B cell (primary cell): ENCODE measurements around the gene NDRG2. TPM values are rescaled to one million over a fixed set of nuclear protein-coding genes. Genes with fewer than 3 reads are reported as not detected.

ENCODE experiments used
- ATAC-seq: fragments of 200-7000 bp; cut with Tn5 transposase; one replicate; pipeline ENCODE4 v1.10.0; 2021; ENCODE audit warnings: low read depth, mild to moderate bottlenecking, moderate number of reproducible peaks, moderate library complexity
- CTCF ChIA-PET: fragments of 350-600 bp; sonication (Branson Sonifier 250); formaldehyde crosslinking; loops from one replicate; lab custom pipeline; 2021; ENCODE audit warnings: antibody characterized with exemption, inconsistent platforms; lab: Charles Lee
- POLR2A ChIA-PET: fragments of 350-600 bp; sonication (Branson Sonifier 250); formaldehyde crosslinking; loops from one replicate; lab custom pipeline; 2021; ENCODE audit warnings: antibody characterized with exemption; lab: Charles Lee
- DNase-seq: peaks from one replicate; pipeline ENCODE4 v3.0.0; 2013
- H2AFZ ChIP-seq: 2 replicates; pipeline ENCODE4 v1.6.1; 2012; ENCODE audit warnings: mild to moderate bottlenecking, low read depth, low read length; ENCODE audit not compliant: insufficient read depth, poor library complexity, severe bottlenecking
- H3K27ac ChIP-seq, 2 donors: 1 replicate in 1 of 2; 2 replicates in 1 of 2; pipeline ENCODE4 v1.5.1; 2012 to 2013; ENCODE audit warnings: low read length in 2 of 2, mild to moderate bottlenecking in 2 of 2, moderate library complexity in 1 of 2
- H3K27me3 ChIP-seq, 4 experiments: fragments of 200-600 bp in 1 of 4; sonication (generic) in 1 of 4; replicated peaks in 1 of 4; 1 replicate in 2 of 4; 2 replicates in 2 of 4; pipeline versions ENCODE4 v1.6.1 to v1.7.0; 2013 to 2016; ENCODE audit warnings: low read length in 3 of 4, mild to moderate bottlenecking in 2 of 4, mixed read lengths in 1 of 4, moderate library complexity in 1 of 4; ENCODE audit not compliant: insufficient read depth in 4 of 4, control insufficient read depth in 3 of 4; ENCODE audit errors: control extremely low read depth in 1 of 4
- H3K36me3 ChIP-seq, 2 experiments: replicated peaks in 1 of 2; 1 replicate in 1 of 2; 2 replicates in 1 of 2; pipeline versions ENCODE4 v1.6.1 to v1.7.1; 2013; ENCODE audit warnings: low read length in 1 of 2; ENCODE audit not compliant: insufficient read depth in 2 of 2, control insufficient read depth in 1 of 2; ENCODE audit errors: control extremely low read depth in 1 of 2, extremely low read depth in 1 of 2
- H3K4me1 ChIP-seq, 2 donors: fragments of 200-600 bp in 1 of 2; sonication (generic) in 1 of 2; 1 replicate in 1 of 2; 2 replicates in 1 of 2; pipeline versions ENCODE4 v1.5.1 to v1.6.1; 2013 to 2017; ENCODE audit warnings: low read length in 2 of 2; ENCODE audit not compliant: control insufficient read depth in 2 of 2, insufficient read depth in 2 of 2
- H3K4me2 ChIP-seq: replicated peaks from 2 replicates; pipeline ENCODE3; 2012; ENCODE audit warnings: mild to moderate bottlenecking, low read depth, low read length; ENCODE audit not compliant: poor library complexity, severe bottlenecking
- H3K4me3 ChIP-seq, 5 experiments: fragments of 200-600 bp in 1 of 5; sonication (generic) in 1 of 5; 1 replicate in 3 of 5; 2 replicates in 2 of 5; pipeline versions ENCODE4 v1.5.1 to v1.7.0; 2011 to 2016; ENCODE audit warnings: low read length in 4 of 5, mild to moderate bottlenecking in 4 of 5, low read depth in 2 of 5, control low read depth in 1 of 5, moderate library complexity in 1 of 5; ENCODE audit not compliant: insufficient read depth in 1 of 5; ENCODE audit errors: control extremely low read depth in 1 of 5, extremely low read depth in 1 of 5
- H3K79me2 ChIP-seq: fragments of 200-600 bp; sonication (generic); one replicate; pipeline ENCODE4 v1.6.0; 2016; ENCODE audit warnings: low read length; ENCODE audit not compliant: control insufficient read depth, insufficient read depth
- H3K9ac ChIP-seq: fragments of 200-600 bp; sonication (generic); 2 replicates; pipeline ENCODE4 v1.6.1; 2017; ENCODE audit warnings: mild to moderate bottlenecking, low read length, moderate library complexity
- H3K9me3 ChIP-seq, 3 donors: one replicate each; pipeline versions ENCODE4 v1.6.1 to v1.7.1; 2013; ENCODE audit warnings: low read length in 2 of 3; ENCODE audit not compliant: control insufficient read depth in 2 of 3, insufficient read depth in 1 of 3; ENCODE audit errors: control extremely low read depth in 1 of 3
- H4K20me1 ChIP-seq: 2 replicates; pipeline ENCODE4 v1.6.0; 2012; ENCODE audit warnings: mild to moderate bottlenecking, low read length; ENCODE audit not compliant: insufficient read depth, control insufficient read depth, poor library complexity, severe bottlenecking
- H3K27ac Mint-ChIP-seq: one replicate; pipeline ENCODE4 v1.8.0; 2021; ENCODE audit warnings: mixed read lengths
- H3K27me3 Mint-ChIP-seq: one replicate; pipeline ENCODE4 v1.8.0; 2021; ENCODE audit warnings: mixed read lengths
- H3K4me1 Mint-ChIP-seq: one replicate; pipeline ENCODE4 v1.8.0; 2021; ENCODE audit warnings: mixed read lengths
- H3K4me3 Mint-ChIP-seq: one replicate; pipeline ENCODE4 v1.8.0; 2021; ENCODE audit warnings: mixed read lengths
- H3K9me3 Mint-ChIP-seq: one replicate; pipeline ENCODE4 v1.8.0; 2022; ENCODE audit warnings: mixed read lengths; ENCODE audit not compliant: insufficient read depth
- EZH2 ChIP-seq: IDR thresholded peaks from 2 replicates; pipeline ENCODE4 v1.6.1; 2012; ENCODE audit warnings: borderline replicate concordance, low read depth, mild to moderate bottlenecking, moderate library complexity, low read length; ENCODE audit not compliant: insufficient read depth, poor library complexity, severe bottlenecking
- WGBS: methylation state at CpG from one replicate; pipeline ENCODE4 v1.1.5; 2013; ENCODE audit warnings: missing lambda C conversion rate; ENCODE audit not compliant: insufficient coverage; 5-methylcytosine and 5-hydroxymethylcytosine counted together
- intact Hi-C: fragments of 100-400 bp; cut with micrococcal nuclease; formaldehyde crosslinking; loops from one replicate; pipeline ENCODE4 v1.10.0; 2022
- polyA plus RNA-seq: library from polyadenylated mRNA; depleted of rRNA; stranded (reverse); fragments of >200 nt; gene quantifications from 2 replicates; pipeline ENCODE4 v1.2.3, GENCODE V29; 2012
- total RNA-seq, 2 donors: library from RNA; stranded (reverse); fragments of 120-200 nt in 1 of 2; gene quantifications; 1 replicate in 1 of 2; 2 replicates in 1 of 2; pipeline versions ENCODE4 v1.2.3 to v1.2.4, GENCODE V29; 2013 to 2022
- TF ChIP-seq, protein P1 (sequence below): fragments of 200-600 bp; IDR thresholded peaks from one replicate; pipeline ENCODE4 v1.8.0; 2022; ENCODE audit warnings: antibody characterized with exemption, mild to moderate bottlenecking

The NDRG2 gene
- total and polyA plus RNA-seq, 2 donors (not counting 1 experiment from before 2014, with no cell fraction given), result 9.5 to 11.8 TPM

DNA sequence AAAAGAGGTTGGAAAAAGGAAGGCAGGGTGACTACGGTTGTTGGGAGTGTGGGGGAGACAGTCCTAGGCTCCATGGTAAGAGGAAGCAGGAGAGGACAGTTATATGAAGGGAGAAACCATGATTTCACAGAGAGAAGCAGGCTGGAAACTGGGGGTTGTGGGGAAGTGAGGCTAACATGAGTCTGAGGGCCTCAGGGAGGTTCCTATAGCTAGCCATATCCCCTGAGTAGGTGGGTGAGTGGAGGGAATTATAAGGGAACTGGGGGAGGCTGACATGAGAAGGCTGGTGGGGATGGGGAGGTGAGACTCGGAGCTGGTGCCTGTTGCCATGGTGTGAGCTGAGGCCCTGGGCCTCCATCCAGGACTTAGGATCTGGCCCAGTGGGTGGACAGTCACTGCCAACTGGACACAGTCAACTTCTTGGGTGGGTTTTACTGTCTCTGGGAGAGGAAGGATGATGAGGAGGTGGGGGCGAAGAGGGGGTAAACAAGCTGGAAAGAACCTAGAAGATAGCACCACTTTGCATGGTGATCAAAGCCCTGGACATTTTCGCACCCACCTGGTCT, 8.4 kb upstream of the NDRG2 start:
- Histone ChIP-seq H3K27me3 (peaks cover 0 to 15% (median 0%) of the 10 kb centered on the region in 4 experiments), H4K20me1 (no peaks in the 10 kb centered on the region), H3K27ac (no peak overlapping the region), H3K4me1 (no peaks in the 10 kb centered on the region), H3K9me3 (no peaks in the 10 kb centered on the region), H3K4me2 (no peak overlapping the region), H3K79me2 (no peaks in the 10 kb centered on the region), H3K9ac (no peak overlapping the region), H2AFZ (no peak overlapping the region), H3K36me3 (no peaks in the 10 kb centered on the region), H3K4me3 (no peak overlapping the region)
- intact Hi-C loops, result no loop called here
- 94% methylated on average over 4 of the region's 4 CpGs for WGBS
- peaks cover 29% of the 10 kb centered on the region for H3K27me3 Mint-ChIP-seq
- H3K9me3 Mint-ChIP-seq, result no peaks in the 10 kb centered on the region
- DNase-seq (no peak), ATAC-seq (no peak)
- no peak overlapping the region for H3K4me3 Mint-ChIP-seq
- ChIA-PET CTCF (interaction anchor here (1.3 to 6.9 kb wide), 4 partner anchors 7 to 72 kb away, joined by 3 to 87 read pairs (median 7); no protein-coding TSS in a partner anchor), POLR2A (no interaction called here)
- TF ChIP-seq EZH2, result no peak
- TF ChIP-seq, protein P1, sequence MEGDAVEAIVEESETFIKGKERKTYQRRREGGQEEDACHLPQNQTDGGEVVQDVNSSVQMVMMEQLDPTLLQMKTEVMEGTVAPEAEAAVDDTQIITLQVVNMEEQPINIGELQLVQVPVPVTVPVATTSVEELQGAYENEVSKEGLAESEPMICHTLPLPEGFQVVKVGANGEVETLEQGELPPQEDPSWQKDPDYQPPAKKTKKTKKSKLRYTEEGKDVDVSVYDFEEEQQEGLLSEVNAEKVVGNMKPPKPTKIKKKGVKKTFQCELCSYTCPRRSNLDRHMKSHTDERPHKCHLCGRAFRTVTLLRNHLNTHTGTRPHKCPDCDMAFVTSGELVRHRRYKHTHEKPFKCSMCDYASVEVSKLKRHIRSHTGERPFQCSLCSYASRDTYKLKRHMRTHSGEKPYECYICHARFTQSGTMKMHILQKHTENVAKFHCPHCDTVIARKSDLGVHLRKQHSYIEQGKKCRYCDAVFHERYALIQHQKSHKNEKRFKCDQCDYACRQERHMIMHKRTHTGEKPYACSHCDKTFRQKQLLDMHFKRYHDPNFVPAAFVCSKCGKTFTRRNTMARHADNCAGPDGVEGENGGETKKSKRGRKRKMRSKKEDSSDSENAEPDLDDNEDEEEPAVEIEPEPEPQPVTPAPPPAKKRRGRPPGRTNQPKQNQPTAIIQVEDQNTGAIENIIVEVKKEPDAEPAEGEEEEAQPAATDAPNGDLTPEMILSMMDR, result no peak
- H3K4me1 Mint-ChIP-seq, result no peaks in the 10 kb centered on the region
- no peak overlapping the region for H3K27ac Mint-ChIP-seq

DNA sequence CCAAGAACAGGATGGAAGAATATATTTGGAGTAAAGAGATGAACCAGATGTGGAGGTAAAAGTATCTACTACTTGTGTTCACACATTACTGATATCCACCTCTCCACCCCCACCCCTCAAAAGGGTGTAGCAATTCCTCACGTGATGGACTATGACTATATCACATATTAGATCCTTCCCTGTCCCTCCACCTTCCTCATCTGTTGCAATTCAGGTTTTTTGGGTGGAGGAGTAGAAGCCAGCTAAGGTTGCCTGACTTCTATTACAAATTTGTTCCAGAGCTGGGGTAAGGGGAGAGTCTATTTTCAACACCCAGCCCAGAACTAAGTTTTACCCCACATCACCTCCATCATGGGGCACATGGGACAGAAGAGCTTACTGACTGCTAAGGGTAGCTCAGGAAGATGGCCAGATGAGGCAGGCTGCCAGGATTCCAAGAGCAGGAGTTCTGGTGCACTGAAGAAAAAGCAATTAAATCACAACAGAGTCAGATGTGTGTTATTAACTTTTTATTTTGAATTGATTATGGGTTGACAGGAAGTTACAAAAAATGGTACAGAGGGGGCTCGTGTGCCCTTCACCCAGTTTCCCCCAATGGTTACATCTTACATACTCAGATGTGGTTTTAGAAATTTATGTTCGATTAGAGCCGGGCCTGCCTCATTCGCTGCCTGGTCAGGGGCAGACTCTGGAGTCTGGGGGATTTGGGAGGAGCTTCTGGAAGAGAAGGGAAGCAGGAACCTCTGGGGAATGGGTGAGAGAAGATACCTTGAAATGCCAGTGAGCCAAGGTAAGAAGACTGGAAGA, 7.7 kb upstream of the NDRG2 start:
- intact Hi-C loops, result no loop called here
- no peaks in the 10 kb centered on the region for H3K4me1 Mint-ChIP-seq
- H3K27me3 ChIP-seq, result peaks cover 0 to 15% (median 0%) of the 10 kb centered on the region in 4 experiments
- no peak for ATAC-seq
- H3K27me3 Mint-ChIP-seq, result peaks cover 23% of the 10 kb centered on the region
- TF ChIP-seq EZH2, result no peak
- TF ChIP-seq, protein P1, result no peak
- no peak overlapping the region for H3K4me3 ChIP-seq
- ChIA-PET CTCF (interaction anchor here (0.7 to 6.9 kb wide), 7 partner anchors 8 to 72 kb away, joined by 3 to 87 read pairs (median 4); no protein-coding TSS in a partner anchor), POLR2A (no interaction called here)
- H2AFZ ChIP-seq, result no peak overlapping the region
- no peaks in the 10 kb centered on the region for H3K36me3 ChIP-seq
- no peaks in the 10 kb centered on the region for H3K4me1 ChIP-seq
- H3K4me3 Mint-ChIP-seq, result no peak overlapping the region
- no peaks in the 10 kb centered on the region for H3K79me2 ChIP-seq
- no peak overlapping the region for H3K27ac Mint-ChIP-seq
- no peak overlapping the region for H3K9ac ChIP-seq
- no peaks in the 10 kb centered on the region for H4K20me1 ChIP-seq
- 94% methylated on average over 3 of the region's 5 CpGs for WGBS
- no peak overlapping the region for H3K4me2 ChIP-seq
- no peak for DNase-seq
- H3K27ac ChIP-seq, result no peak overlapping the region
- no peaks in the 10 kb centered on the region for H3K9me3 ChIP-seq
- no peaks in the 10 kb centered on the region for H3K9me3 Mint-ChIP-seq
